Activated CD4-positive, alpha-beta T cell treated with anti-CD3 and anti-CD28 coated beads, Interleukin-2, amount 10 ng/mL, durations not matched to agents 7 days and 5 days (primary cell): ENCODE results near the gene FBXO46. TPM values are rescaled to one million over a fixed set of nuclear protein-coding genes. Genes with fewer than 3 reads are reported as not detected.
"Not testable (repeated sequence)": the region's sequence is repeated elsewhere in the genome, so short reads cannot be mapped to it uniquely, and the experiment has no call there.

Source experiments
- CTCF ChIA-PET: fragments of 350-600 bp; sonication (Branson Sonifier 250); formaldehyde crosslinking; loops from one replicate; lab custom pipeline; 2021; ENCODE audit warnings: antibody characterized with exemption; lab: Charles Lee
- POLR2A ChIA-PET: fragments of 350-600 bp; sonication (Branson Sonifier 250); formaldehyde crosslinking; loops from one replicate; lab custom pipeline; 2021; ENCODE audit warnings: antibody characterized with exemption; lab: Charles Lee
- DNase-seq: peaks from one replicate; pipeline ENCODE4 v3.0.0-alpha.2; 2020
- H3K27ac Mint-ChIP-seq: one replicate; pipeline ENCODE4 v1.8.0; 2021; ENCODE audit warnings: mild to moderate bottlenecking, moderate library complexity, mixed read lengths
- H3K27me3 Mint-ChIP-seq: one replicate; pipeline ENCODE4 v1.8.0; 2021; ENCODE audit warnings: mixed read lengths
- H3K36me3 Mint-ChIP-seq: one replicate; pipeline ENCODE4 v1.8.0; 2021; ENCODE audit warnings: low read depth, mixed read lengths
- H3K4me1 Mint-ChIP-seq: one replicate; pipeline ENCODE4 v1.8.0; 2021; ENCODE audit warnings: mixed read lengths
- H3K4me3 Mint-ChIP-seq: one replicate; pipeline ENCODE4 v1.8.0; 2021; ENCODE audit warnings: mild to moderate bottlenecking, moderate library complexity, mixed read lengths
- H3K9me3 Mint-ChIP-seq: one replicate; pipeline ENCODE4 v1.8.0; 2021; ENCODE audit warnings: mixed read lengths
- total RNA-seq, 2 experiments: library from RNA; stranded (reverse); gene quantifications; one replicate each; pipeline ENCODE4 v1.2.3, GENCODE V29; 2021

FBXO46 gene
- total RNA-seq, 2 experiments from 2014 or later, result 38.5 to 40.0 TPM

DNA sequence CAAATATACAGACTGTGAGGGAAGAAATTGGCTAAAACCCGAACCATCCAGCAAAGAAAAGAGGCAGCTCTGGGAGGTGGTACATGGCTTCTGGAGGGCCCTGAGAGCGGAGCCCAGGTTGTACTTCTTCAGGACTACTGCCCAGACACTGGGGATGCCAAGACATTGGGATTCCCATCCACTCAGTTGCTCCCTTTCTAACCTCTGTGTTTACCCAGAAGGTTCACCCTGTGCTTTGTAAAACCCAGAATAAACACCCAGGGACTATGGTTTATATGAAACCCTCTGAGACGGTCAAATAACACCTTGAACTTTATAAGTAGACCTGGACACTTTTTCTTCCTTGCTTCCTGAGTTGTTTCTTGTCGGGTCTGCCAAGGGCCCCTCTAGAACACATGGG lies 12.3 kb upstream of the FBXO46 start:
- no peaks in the 10 kb centered on the region for H3K36me3 Mint-ChIP-seq
- H3K4me3 Mint-ChIP-seq, result no peak overlapping the region
- H3K4me1 Mint-ChIP-seq, result no peaks in the 10 kb centered on the region
- DNase-seq, result no peak
- ChIA-PET CTCF (interaction anchor here (0.8 to 1.6 kb wide), 3 partner anchors 26 to 66 kb away, joined by 4 to 5 read pairs (median 4); partner anchors contain the start of gene SIX5), POLR2A (no interaction called here)
- no peaks in the 10 kb centered on the region for H3K9me3 Mint-ChIP-seq
- peaks cover 17% of the 10 kb centered on the region for H3K27me3 Mint-ChIP-seq
- H3K27ac Mint-ChIP-seq, result no peak overlapping the region

GRCh38 chr19:45739498-45740439 lies 9.1 kb upstream of the FBXO46 start:
- POLR2A ChIA-PET, result interaction anchor here (0.6 kb wide), 1 partner anchor 29 kb away, joined by 6 read pairs; the partner anchor contains the start of gene SIX5
- peaks cover 6% of the 10 kb centered on the region for H3K27me3 Mint-ChIP-seq
- no peak overlapping the region for H3K27ac Mint-ChIP-seq
- CTCF ChIA-PET, result interaction anchor here (0.6 to 1.2 kb wide), 2 partner anchors 12 to 80 kb away, joined by 3 to 4 read pairs; no protein-coding TSS in a partner anchor
- no peak for DNase-seq
- H3K4me3 Mint-ChIP-seq, result no peak overlapping the region
- H3K4me1 Mint-ChIP-seq, result no peaks in the 10 kb centered on the region
- no peaks in the 10 kb centered on the region for H3K9me3 Mint-ChIP-seq
- H3K36me3 Mint-ChIP-seq, result no peaks in the 10 kb centered on the region

DNA sequence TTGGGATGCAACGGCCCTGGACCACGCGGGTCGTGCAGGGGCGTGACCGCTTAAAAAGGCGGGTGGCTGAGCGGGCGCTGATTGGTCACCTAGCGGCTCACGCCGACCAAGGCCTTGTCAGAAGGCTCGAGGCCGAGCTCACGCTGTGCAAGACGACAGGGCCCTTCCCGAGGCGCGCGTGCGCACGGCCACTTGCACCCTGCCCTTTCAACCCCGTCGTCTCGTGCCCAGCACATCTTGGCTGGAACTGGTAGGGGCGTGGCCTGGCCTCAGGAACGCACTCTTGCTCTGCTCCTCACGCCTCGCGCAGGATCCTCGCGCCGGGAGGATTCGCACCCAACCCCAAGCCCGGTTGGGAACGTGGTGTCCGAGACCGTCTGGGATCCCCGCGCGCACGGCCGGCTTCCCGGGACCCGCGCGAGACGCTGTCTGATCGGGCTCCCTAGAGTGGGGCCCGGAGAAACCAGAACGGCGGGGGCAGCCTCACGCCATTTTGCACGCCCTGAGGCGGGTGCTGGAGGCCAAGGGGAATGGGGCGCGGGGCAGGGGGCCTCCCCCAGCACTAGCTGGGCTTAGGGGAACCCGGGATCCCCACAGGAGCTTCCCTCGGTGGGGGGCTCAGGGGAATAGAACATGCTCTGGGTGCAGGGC lies 2.6 kb upstream of the FBXO46 start, which contains the start of gene MEIOSIN:
MEIOSIN (plus strand) TSS at position 280 of the 651 bp plus-strand sequence. CDS start 1,938 bp downstream, outside the sequence.
- peaks cover 16% of the 10 kb centered on the region for H3K4me1 Mint-ChIP-seq
- no peak for DNase-seq
- peaks cover 1% of the 10 kb centered on the region for H3K36me3 Mint-ChIP-seq
- POLR2A ChIA-PET, result no interaction called here
- no peak within 1 kb of the TSS for H3K27ac Mint-ChIP-seq
- no peak within 1 kb of the TSS for H3K4me3 Mint-ChIP-seq
- no peaks in the 10 kb centered on the region for H3K9me3 Mint-ChIP-seq
- CTCF ChIA-PET, result interaction anchor here (1.0 kb wide), 2 partner anchors 9 to 255 kb away, joined by 3 to 4 read pairs; no protein-coding TSS in a partner anchor
- H3K27me3 Mint-ChIP-seq, result no peaks in the 10 kb centered on the region

DNA sequence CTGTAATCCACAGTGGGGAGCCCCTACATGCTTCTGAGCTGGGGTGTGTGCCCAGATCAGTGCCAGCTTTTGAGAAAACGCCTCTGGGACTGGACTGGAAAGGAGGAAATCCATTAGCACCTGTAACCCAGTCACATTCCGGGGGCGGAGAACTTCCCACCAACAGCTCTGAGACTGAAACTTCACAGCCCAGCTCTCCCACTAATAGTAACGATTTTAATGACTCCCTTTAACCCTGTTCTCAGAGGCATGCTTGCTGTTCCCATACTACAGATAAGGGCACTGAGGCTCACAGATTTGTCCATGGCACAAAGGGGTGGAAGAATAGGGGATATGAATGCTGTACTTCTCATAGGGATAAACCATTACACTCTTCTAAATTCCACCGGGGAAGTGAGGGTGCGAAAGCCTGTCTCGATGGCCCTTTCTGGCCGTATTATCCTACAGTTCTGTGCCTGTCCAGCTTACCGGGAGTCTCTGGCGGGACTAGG lies 851 bp downstream of the FBXO46 start:
- H3K36me3 Mint-ChIP-seq, result peaks cover 5% of the 10 kb centered on the region
- H3K4me3 Mint-ChIP-seq, result peak overlapping the region; percentile 92
- H3K27ac Mint-ChIP-seq, result peak overlapping the region; percentile 91
- ChIA-PET CTCF (interaction anchor here (1.4 to 2.2 kb wide), 5 partner anchors 9 to 41 kb away, joined by 4 to 8 read pairs (median 4); partner anchors contain the start of genes QPCTL, SIX5 and SNRPD2), POLR2A (no interaction called here)
- H3K27me3 Mint-ChIP-seq, result no peaks in the 10 kb centered on the region
- DNase-seq, result no peak
- no peaks in the 10 kb centered on the region for H3K9me3 Mint-ChIP-seq
- H3K4me1 Mint-ChIP-seq, result peaks cover 30% of the 10 kb centered on the region

DNA sequence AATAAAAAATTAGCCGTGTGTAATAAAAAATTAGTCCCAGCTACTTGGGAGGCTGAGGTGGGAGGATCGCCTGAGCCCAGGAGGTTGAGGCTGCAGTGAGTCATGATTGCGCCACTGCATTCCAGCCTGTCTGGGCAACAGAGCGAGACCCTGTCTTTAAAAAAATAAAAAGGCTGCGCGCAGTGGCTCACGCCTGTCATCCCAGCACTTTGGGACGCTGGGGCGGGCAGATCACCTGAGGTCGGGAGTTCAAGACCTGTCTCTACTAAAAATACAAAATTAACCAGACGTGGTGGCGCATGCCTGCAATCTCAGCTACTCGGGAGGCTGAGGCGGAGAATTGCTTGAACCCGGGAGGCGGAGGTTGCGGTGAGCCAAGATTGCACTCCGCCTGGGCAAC lies 2.0 kb downstream of the FBXO46 start:
- H3K4me3 Mint-ChIP-seq, CTCF ChIA-PET, H3K36me3 Mint-ChIP-seq, POLR2A ChIA-PET, H3K27me3 Mint-ChIP-seq, DNase-seq, H3K9me3 Mint-ChIP-seq, H3K27ac Mint-ChIP-seq: not testable (repeated sequence)
- H3K4me1 Mint-ChIP-seq, result peaks cover 36% of the 10 kb centered on the region

GRCh38 chr19:45720065-45720464 lies 10.6 kb downstream of the FBXO46 start:
- H3K9me3 Mint-ChIP-seq, H3K27ac Mint-ChIP-seq, POLR2A ChIA-PET, H3K4me3 Mint-ChIP-seq, H3K27me3 Mint-ChIP-seq, DNase-seq: not testable (repeated sequence)
- CTCF ChIA-PET, result interaction anchor here (0.5 to 1.1 kb wide), 2 partner anchors 11 to 244 kb away, joined by 3 to 4 read pairs; partner anchors contain the start of gene FBXO46
- Mint-ChIP-seq H3K4me1 (peaks cover 42% of the 10 kb centered on the region), H3K36me3 (peaks cover 39% of the 10 kb centered on the region)

GRCh38 chr19:45717983-45718650 lies 12.6 kb downstream of the FBXO46 start:
- DNase-seq, result no peak

DNA sequence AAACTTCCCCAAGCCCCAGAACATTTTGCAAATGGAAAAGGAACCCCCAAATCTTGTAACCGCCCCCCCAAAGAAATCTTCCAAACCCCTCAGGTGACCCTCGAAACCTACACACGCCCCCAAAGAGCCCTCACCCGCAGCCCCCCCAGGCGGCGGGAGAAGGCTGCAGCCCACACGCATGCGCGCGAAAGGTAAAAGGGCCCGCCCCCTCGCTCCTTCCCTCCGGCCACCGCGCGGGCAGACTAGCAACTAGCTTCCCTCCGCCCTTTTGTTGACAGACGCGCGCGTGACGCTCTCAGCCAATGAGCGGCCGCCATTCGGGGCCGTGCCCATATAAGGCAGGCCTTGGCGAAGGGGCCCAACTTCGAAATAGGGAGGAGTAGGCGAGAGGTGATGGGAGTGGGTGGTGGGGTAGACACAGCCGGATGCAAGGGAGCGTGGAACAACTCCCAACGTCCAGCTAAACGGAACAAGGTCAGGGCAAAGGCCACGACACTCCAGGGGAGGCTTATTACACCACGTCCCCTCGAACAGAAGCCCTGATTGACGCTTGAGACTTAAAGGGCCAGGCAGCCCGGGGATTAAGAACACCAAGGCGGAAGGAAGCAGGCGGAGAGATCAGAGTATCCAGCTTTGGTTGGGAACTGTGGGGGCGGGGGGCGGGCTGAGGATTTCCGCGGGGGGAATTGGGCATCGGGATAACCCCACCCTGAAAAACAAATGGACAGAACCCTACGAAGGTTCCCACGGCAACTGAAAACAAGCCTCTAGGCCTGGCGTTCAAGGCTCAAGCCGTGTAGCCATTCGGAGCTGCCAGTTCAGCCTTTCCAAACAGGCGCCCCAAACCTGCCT lies 13.3 kb downstream of the FBXO46 start:
- POLR2A ChIA-PET, result interaction anchor here (0.6 to 0.9 kb wide), 6 partner anchors 13 to 1026 kb away, joined by 3 to 15 read pairs (median 4); partner anchors contain the start of gene SNRPD2
- Mint-ChIP-seq H3K4me1 (peaks cover 42% of the 10 kb centered on the region), H3K36me3 (peaks cover 36% of the 10 kb centered on the region), H3K27ac (peak overlapping the region; percentile 92), H3K9me3 (no peaks in the 10 kb centered on the region), H3K27me3 (no peaks in the 10 kb centered on the region), H3K4me3 (peak overlapping the region; percentile 92)
- CTCF ChIA-PET, result interaction anchor here (0.6 to 4.7 kb wide), 15 partner anchors 10 to 104 kb away, joined by 3 to 31 read pairs (median 5); partner anchors contain the start of genes DMWD, FBXO46, QPCTL and SIX5
- DNase-seq, result peak; percentile 99

More at GRCh38 chr19:45717983-45718650, 12.6 kb downstream of the FBXO46 start:
- ChIA-PET CTCF (interaction anchor here (1.1 to 4.7 kb wide), 9 partner anchors 12 to 76 kb away, joined by 4 to 31 read pairs (median 6); partner anchors contain the start of genes FBXO46, QPCTL, SIX5 and SNRPD2), POLR2A (interaction anchor here (0.6 kb wide), 1 partner anchor 28 kb away, joined by 3 read pairs; no protein-coding TSS in a partner anchor)
- peak overlapping the region; percentile 92 for H3K4me3 Mint-ChIP-seq
- H3K9me3 Mint-ChIP-seq, result no peaks in the 10 kb centered on the region
- no peaks in the 10 kb centered on the region for H3K27me3 Mint-ChIP-seq
- peaks cover 38% of the 10 kb centered on the region for H3K36me3 Mint-ChIP-seq
- H3K4me1 Mint-ChIP-seq, result peaks cover 42% of the 10 kb centered on the region
- peak overlapping the region; percentile 92 for H3K27ac Mint-ChIP-seq

DNA sequence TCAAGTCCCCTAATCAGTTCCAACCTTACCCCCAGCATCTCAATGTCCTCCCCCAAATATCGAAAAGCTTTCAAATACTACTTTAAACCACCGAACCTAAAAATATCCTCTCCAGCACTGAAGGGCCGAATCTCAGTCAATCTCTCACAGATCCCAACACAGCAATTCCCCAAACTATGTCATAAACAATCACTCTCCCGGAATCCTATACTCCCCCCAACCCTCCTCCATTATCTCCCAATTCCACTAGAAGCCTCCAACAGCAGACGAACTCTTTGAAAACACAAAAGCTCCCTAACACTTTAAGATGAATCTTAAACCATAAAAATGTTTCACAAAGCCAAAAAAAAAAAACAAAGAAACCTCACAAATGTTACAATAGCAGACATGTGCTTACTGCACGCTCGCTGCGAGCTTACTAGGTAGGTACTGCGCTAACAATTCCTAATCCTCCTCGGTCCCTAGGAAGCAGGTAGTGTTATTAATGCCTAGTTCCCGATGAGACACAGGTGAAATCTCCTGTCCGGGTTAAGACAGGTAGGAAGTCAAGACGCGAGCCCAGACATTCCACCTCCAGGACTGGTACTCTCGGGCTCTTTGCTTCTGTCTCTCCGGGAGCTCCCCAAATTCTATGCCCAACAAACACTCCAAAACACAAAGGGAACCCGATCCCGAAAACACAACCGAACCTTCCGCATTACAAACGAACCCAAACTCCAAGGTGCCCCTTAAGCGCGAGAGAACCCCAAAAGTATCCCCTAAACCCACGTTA lies 14.2 kb downstream of the FBXO46 start:
- peak; percentile 21 for DNase-seq
- H3K4me1 Mint-ChIP-seq, result peaks cover 39% of the 10 kb centered on the region
- CTCF ChIA-PET, result interaction anchor here (0.6 to 4.7 kb wide), 14 partner anchors 11 to 103 kb away, joined by 3 to 31 read pairs (median 5); partner anchors contain the start of genes FBXO46, QPCTL, SIX5 and SNRPD2

GRCh38 chr19:45715139-45715538 lies 15.6 kb downstream of the FBXO46 start:
- Mint-ChIP-seq H3K4me1 (peaks cover 42% of the 10 kb centered on the region), H3K4me3 (no peak overlapping the region), H3K27ac (no peak overlapping the region), H3K27me3 (no peaks in the 10 kb centered on the region), H3K9me3 (no peaks in the 10 kb centered on the region), H3K36me3 (peaks cover 37% of the 10 kb centered on the region)
- DNase-seq, result no peak
- CTCF ChIA-PET, result interaction anchor here (0.6 to 4.7 kb wide), 5 partner anchors 17 to 299 kb away, joined by 3 to 31 read pairs (median 4); partner anchors contain the start of genes QPCTL and SNRPD2
- POLR2A ChIA-PET, result no interaction called here

More for the DNA sequence above, 14.2 kb downstream of the FBXO46 start:
- Mint-ChIP-seq H3K36me3 (peaks cover 33% of the 10 kb centered on the region), H3K9me3 (no peaks in the 10 kb centered on the region), H3K4me3 (peak overlapping the region; percentile 92), H3K27me3 (no peaks in the 10 kb centered on the region), H3K27ac (peak overlapping the region; percentile 92)
- POLR2A ChIA-PET, result interaction anchor here (0.7 to 0.9 kb wide), 5 partner anchors 10 to 79 kb away, joined by 3 to 15 read pairs (median 4); partner anchors contain the start of gene SNRPD2
